NCI-H128 (cell line): ENCODE results near the gene SPOCK2.
"Not testable (repeated sequence)": the region's sequence is repeated elsewhere in the genome, so short reads cannot be mapped to it uniquely, and the experiment has no call there.

Source experiments
- DNase-seq: peaks from one replicate; lab custom pipeline; 2025; ENCODE audit not compliant: unreplicated experiment; lab: John Stamatoyannopoulos, UW

The SPOCK2 gene

GRCh38 chr10:72108830-72109635, 20.7 kb upstream of the SPOCK2 start:
- no peak for DNase-seq

GRCh38 chr10:72108004-72108370, 19.6 kb upstream of the SPOCK2 start:
- not testable (repeated sequence) for DNase-seq

GRCh38 chr10:72107325-72108003, 19.1 kb upstream of the SPOCK2 start:
- no peak for DNase-seq

DNA sequence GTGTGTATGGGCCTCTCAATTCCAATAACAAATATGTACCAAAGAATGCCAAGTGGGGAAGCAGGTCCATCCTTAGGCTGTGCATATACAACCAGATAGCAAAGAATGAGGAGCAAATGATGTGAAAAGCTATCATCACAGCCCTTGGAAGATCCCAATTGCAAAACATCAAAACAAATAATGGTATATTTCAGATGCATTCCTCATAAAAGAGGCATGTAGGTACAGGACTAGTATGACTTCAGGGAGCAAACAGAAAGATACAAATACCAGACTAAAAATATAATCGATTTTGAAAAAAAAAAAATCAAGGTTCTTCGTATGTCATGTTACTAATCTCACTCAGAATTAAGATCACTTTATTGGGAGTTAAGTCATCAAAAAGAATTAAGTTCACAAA, 18.5 kb upstream of the SPOCK2 start:
- no peak for DNase-seq

GRCh38 chr10:72106154-72106849, 18.0 kb upstream of the SPOCK2 start:
- DNase-seq = no peak

- DNase-seq = no peak
These were observed 17.4 kb upstream of the SPOCK2 start for GRCh38 chr10:72105710-72106109.

DNA sequence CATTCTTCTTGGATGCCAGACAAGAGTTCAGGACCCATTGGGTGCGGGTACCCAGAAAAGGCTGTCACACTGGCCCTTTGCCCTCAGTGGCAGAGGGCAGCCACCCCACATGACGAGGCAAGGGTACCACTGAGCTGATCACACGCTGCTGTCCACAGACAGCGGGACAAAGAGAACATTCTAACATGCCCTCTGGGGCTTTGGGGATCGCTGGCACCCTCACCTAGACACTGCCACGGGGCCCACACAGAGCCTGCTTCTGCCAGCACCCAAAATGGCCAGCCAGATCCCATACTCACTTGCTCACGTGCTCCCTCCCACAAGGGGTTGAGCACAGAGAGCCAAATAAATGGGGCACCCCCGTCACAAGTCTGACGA, 16.7 kb upstream of the SPOCK2 start:
- DNase-seq = no peak

- DNase-seq = no peak
These were observed 16.2 kb upstream of the SPOCK2 start for GRCh38 chr10:72104472-72105097.

DNA sequence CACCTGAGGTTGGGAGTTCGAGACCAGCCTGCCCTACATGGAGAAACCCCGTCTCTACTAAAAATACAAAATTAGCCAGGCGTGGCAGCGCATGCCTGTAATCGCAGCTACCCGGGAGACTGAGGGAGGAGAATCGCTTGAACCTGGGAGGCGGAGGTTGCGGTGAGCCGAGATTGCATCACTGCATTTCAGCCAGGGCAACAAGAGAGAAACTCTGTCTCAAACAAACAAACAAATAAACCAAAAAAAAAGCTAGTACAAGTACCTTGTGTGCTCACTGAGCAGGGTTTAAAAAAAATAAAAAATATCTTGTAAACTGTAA, 11.2 kb upstream of the SPOCK2 start:
- DNase-seq = no peak

- no peak for DNase-seq
These were observed 10.7 kb upstream of the SPOCK2 start for GRCh38 chr10:72098836-72099599.

- no peak for DNase-seq
These were observed 10.0 kb upstream of the SPOCK2 start for GRCh38 chr10:72098301-72098835.

DNA sequence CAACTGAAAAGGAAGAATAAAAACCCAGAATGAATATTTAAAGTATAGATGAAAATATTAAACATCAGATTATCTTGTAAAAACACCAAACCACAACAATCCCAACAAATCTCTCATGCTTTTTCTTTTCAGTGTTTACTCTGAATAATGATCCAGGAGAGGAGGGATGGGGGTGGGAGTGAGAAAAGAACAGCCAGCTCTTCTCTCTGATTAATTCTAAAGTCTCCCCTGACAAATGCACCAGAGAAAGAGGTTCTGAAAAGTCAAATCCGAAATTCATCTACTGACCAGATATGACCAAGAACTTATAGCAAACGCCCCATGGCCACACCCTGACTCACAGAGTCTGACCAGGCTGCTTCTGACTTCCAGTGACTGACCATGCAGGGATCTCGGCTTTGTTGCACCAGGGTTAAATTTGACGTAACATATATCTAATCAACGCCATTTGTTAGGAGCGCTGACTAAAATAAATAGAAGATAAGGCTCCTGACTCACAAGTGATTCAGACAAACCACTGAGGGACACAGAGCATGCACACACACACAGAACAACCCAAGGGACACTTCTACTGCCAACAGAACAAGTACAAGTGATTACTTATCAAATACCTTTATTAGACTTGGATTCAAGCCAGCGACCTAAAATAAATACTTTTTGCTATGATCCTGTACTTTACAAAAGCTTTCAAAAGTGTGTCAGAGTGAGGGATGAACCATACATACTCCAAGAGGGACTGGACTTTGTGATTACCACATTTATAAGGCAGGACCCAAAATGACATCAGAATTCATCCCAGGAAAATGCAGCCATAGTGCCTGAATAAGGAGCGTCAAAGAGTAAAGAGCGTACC, 9.3 kb upstream of the SPOCK2 start:
- no peak for DNase-seq

DNA sequence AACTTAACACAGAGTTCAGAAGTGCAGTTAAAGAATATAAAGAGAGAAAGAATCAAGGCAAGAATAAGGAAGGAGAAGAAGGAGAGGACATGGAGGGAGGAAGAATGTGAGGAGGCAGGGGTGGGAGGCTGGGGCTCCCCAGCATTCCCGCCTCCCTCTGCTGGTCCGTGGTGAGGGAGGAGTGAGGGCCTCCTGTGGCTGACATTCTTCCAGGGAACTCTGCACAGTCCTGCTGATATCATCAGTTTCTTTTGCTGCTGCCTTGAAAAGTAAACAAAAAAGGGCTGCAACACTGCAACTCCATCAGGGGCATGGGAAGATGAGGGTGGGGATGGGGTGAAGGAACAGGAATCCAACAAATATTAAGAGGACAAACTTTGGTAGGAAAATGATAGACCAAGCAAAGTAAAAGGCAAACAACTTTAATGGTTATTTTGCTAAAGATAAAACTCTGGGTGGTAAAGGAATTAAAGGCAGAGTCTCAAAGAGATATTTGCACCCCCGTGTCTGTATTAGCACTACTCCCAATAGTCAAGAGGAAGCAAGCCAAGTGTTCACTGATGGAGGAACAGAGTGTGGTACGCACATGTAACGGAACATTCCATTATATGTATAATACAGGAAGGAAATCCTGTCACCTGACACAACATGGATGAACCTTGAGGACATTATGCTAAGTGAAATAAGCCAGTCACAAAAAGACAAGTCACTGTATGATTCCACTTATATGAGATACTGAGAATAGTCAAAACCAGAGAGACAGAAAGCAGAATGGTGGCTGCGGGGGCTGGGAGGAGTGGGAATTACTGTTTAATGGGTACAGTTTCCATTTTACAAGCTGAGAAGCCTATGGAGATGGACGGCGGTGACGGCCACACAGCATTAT, 8.0 kb upstream of the SPOCK2 start:
- no peak for DNase-seq

- DNase-seq = no peak
These were observed 6.8 kb upstream of the SPOCK2 start for GRCh38 chr10:72095195-72095594.

GRCh38 chr10:72094574-72094973, 6.2 kb upstream of the SPOCK2 start:
- no peak for DNase-seq

- DNase-seq = no peak
These were observed 5.1 kb upstream of the SPOCK2 start for GRCh38 chr10:72093450-72093849.

- DNase-seq = no peak
These were observed 4.6 kb upstream of the SPOCK2 start for GRCh38 chr10:72092987-72093386.

DNA sequence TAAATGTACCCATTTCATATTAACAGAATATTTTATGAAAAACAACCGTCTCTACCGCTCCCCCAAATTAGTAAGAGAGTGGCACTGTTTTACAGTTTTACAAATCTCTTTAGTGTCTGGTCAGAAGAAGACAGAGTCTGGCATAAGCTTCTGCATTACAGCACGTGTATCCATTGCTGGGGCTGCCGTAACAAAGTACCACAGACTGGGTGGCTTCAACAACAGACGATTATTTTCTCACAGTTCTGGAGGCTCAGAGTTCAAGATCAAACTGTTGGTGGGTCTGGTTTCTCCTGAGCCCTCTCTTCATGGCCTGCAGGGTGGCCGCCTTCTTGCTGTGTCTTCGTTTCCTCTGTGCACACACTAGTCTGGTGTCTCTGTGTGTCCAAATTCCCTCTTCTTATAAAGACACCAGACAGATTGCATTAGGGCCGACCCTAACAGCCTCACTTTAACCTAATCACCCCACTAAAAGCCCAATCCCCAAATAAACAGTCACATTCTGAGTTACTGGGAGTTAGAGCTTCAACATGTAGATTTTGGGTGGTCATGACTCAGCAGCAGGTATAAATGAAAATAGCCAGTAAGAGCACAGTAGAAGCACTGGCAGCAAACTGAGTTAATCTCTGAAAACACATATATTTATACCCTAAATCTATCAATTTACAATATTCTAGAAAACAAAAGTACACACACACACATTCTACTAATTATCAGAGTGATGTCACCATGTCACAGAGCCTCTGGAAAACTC, 4.0 kb upstream of the SPOCK2 start:
- no peak for DNase-seq
